NCI-H2029 (cell line): ENCODE measurements around the gene RAB44.

Experiments
- DNase-seq: peaks from one replicate; lab custom pipeline; 2025; lab: John Stamatoyannopoulos, UW

The RAB44 gene

DNA sequence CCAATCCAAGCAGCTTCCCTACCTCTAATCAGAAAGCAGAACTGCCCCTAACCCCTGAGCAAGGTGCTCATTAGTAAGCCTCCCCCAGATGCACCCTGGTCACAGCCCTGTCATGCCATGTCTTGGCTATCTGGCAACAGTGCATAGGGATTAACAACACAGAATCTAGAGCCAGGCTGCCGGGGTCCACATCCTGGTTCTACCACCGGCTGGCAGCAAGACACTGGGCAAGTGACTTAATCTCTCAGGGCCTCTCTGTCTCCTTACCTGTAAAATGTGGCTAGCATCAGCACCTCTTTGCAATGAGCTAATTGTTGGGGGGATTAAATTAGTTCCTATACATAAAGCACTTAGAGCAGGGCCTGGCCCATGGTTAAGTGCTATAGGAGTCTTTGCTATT lies 73.5 kb downstream of the RAB44 start:
- DNase-seq: no peak

DNA sequence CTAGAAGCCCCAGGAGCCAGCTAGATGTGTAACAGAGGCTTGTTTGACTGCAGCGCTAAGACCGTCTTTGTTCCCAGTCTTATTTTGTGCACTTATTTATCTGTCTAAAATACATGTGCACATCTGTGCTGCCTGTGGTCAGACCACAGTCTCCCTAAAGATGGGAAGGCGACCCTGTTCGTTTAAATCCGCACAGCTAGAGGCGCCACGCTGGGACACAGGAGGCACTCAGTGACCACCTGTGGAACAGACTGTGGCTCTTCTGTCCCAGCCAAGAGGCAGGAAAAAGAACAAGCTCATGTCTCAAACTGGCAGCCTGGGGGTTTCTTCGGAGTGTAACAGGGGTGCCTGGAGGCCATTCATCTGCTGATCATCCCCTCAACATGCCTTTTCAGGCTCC lies 74.8 kb downstream of the RAB44 start:
- no peak for DNase-seq

DNA sequence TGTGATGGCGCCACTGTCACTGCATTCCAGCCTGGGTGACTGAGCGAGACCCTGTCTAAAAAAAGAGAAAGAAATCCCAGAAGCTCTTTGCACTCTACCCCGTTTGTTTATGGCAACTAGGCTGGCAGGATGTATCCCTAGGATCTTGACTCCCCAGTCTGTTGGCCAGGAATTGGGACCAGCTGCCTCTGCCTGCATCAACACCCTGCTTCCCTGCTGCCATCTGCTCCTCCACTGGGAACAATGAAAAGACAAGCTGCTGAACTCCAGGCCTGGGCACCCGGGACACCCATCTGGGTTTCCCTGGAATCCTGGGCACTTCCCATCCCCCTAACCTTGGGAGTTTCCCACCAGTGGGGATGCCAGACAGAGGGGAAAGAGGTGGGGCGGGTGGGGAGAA lies 76.7 kb downstream of the RAB44 start:
- DNase-seq: no peak

DNA sequence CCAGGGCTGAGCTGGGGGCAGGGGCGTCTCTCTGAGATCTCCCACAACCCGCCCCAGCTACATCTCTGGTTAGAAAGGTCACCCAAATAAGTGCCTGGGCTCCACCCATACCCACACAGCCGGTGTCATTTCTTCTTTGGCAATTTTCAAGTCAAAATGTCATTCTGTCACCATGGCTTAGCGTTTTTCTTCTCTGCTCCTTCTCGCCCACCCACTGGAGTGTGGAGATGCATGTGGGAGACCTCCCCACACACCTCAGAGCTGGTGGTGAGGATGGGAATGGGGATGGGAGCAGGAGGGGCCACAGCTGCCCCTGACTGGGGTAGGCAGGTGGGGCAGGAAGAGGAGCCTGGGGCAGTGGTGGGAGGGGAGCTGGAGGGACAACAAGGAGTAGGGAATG lies 78.5 kb downstream of the RAB44 start:
- no peak for DNase-seq

DNA sequence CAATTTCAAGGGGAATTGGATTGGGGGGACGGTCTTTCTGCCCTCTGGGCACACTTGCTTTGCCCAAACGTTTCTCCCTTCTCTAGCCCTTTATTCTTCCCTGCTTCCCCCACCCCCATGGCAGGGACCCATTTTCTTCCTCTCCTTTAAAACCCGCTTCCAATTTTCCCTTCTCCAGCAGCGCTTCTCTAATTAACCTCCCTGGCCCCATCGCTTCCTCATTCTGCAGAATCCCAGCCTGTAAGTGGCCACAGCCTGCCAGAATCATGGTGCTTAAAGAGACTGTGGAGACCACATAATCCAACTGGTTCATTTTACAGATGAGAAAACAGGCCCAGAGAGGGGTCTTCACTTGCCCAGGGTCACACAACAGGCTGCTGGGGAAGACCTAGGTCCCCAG lies 80.2 kb downstream of the RAB44 start:
- DNase-seq: no peak

DNA sequence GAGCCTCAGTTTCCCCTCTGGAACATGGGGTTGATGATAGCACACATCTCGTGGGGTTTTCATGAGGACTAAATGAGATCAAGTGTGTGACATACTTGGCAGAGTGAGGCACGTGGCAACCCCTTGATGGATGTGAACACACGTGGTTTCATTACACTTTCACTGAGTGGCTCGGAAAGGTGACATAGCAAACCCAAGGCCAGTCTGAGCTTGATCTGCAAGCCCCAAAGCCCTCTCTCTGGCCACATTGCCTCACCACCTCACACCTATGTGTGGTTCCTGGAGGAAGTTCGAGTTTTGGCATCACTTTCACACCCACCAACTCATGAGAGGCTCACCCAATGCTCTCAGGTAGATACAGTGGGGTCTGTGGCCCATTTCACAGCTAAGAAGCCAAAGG lies 81.6 kb downstream of the RAB44 start:
- DNase-seq: no peak

DNA sequence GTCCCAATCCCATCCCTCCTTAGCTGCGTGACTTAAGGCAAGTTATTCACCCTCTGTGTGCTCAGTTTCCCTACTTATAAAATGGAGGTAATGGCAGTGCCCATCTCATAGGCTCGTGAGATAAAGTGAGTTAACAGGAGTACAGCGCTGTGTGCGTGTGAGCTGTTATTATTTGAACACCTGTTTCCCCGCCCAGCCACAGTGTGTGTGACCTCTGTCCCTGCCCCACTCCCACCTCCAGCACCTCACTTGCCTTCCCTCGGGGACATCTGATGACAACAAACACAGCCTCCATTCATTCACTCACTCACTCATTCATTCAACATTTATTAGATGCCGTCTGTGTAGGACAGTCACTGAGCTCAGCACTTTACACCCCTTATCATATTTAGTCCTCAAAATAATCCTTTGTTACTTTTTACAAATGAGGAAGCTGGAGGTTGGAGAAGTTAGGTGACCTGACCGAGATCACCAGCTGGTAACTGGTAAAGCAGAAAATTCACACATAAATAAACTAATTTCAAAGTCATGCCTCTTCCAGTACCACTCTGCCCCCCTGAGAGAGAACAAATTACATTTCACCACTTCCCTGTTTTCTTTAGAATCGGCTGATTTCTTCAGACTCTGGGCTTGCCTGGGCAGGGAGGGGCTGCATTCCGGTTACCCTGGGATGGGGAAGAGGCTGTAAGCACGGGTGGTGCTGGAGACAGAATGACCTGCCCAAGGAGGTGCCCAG lies 83.0 kb downstream of the RAB44 start:
- no peak for DNase-seq

DNA sequence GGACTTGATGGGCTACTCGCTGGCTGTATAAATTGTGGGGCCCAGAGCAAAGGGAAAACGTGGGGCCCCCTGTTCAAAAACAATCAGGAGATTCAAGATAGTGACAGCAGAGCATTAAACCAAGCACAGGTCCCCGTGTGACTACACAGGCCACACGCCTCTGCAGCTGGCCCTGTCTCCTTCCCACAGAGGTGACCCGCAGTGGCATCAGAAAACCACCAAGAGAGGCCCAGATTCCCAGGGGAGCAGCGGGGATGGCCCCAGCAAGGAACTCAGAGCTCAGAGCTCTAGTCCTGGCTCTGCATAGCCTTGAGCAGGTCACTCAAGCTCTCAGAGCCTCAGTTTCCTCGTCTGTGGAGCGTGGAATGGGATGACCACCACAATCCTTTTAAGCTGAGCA lies 84.0 kb downstream of the RAB44 start:
- DNase-seq: no peak
